GM12865 (cell line): ENCODE measurements around the gene ACKR2.

Experiments
- DNase-seq: peaks from one replicate; pipeline ENCODE4 v3.0.0; 2010; ENCODE audit warnings: low read depth
- H3K4me3 ChIP-seq: 2 replicates; pipeline ENCODE4 v1.5.1; 2011; ENCODE audit warnings: mild to moderate bottlenecking, low read depth, low read length, control low read depth
- TF ChIP-seq, protein P1 (sequence below): IDR thresholded peaks from 2 replicates; pipeline ENCODE4 v1.5.1; 2011; ENCODE audit warnings: low read length, control low read depth, low read depth, inconsistent platforms; ENCODE audit not compliant: insufficient read depth; ENCODE audit errors: missing control alignments

ACKR2 gene

GRCh38 chr3:42839616-42840015 lies 30.4 kb downstream of the ACKR2 start:
- DNase-seq, result peak; percentile 83
- peak overlapping the region; percentile 48 for H3K4me3 ChIP-seq
- TF ChIP-seq, protein P1, sequence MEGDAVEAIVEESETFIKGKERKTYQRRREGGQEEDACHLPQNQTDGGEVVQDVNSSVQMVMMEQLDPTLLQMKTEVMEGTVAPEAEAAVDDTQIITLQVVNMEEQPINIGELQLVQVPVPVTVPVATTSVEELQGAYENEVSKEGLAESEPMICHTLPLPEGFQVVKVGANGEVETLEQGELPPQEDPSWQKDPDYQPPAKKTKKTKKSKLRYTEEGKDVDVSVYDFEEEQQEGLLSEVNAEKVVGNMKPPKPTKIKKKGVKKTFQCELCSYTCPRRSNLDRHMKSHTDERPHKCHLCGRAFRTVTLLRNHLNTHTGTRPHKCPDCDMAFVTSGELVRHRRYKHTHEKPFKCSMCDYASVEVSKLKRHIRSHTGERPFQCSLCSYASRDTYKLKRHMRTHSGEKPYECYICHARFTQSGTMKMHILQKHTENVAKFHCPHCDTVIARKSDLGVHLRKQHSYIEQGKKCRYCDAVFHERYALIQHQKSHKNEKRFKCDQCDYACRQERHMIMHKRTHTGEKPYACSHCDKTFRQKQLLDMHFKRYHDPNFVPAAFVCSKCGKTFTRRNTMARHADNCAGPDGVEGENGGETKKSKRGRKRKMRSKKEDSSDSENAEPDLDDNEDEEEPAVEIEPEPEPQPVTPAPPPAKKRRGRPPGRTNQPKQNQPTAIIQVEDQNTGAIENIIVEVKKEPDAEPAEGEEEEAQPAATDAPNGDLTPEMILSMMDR, result peak; percentile 73

DNA sequence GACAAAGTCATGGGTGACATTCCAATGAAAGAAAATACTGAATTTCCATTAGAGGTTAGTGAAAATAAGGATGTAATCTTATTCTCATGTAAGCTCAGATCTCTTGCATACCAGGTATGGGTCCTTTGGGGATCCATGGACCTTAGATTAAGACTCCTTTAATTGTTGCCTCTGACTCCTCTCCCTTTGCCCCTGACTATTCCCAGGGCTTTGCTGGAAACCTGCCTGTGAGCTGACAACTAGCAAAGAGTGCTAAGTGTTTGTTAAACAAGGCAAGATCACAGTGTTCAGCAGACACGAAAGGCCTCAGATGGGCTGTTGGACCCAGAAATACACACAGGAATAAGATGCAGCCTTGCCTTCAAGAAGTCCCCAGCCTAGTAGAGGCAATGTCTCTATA lies 32.1 kb downstream of the ACKR2 start:
- no peak for DNase-seq
- no peak overlapping the region for H3K4me3 ChIP-seq
- TF ChIP-seq, protein P1, result no peak

- H3K4me3 ChIP-seq, result no peak overlapping the region
- TF ChIP-seq, protein P1, result no peak
- DNase-seq, result no peak
These were observed 34.6 kb downstream of the ACKR2 start for GRCh38 chr3:42843713-42844411.

- no peak overlapping the region for H3K4me3 ChIP-seq
- no peak for DNase-seq
- TF ChIP-seq, protein P1, result no peak
These were observed 35.1 kb downstream of the ACKR2 start for GRCh38 chr3:42844412-42844713.

- no peak for DNase-seq
- TF ChIP-seq, protein P1, result no peak
- H3K4me3 ChIP-seq, result no peak overlapping the region
These were observed 35.6 kb downstream of the ACKR2 start for GRCh38 chr3:42844815-42845214.

GRCh38 chr3:42846685-42847522 lies 37.7 kb downstream of the ACKR2 start:
- TF ChIP-seq, protein P1, result no peak
- DNase-seq, result peak; percentile 41
- H3K4me3 ChIP-seq, result no peak overlapping the region
